ENCODE measurements around the gene VSTM4. TPM values are rescaled to one million over a fixed set of nuclear protein-coding genes. Genes with fewer than 3 reads are reported as not detected.

VSTM4 gene
- total and polyA plus RNA-seq, 2 experiments from 2014 or later = 0.21 to 0.66 TPM

DNA sequence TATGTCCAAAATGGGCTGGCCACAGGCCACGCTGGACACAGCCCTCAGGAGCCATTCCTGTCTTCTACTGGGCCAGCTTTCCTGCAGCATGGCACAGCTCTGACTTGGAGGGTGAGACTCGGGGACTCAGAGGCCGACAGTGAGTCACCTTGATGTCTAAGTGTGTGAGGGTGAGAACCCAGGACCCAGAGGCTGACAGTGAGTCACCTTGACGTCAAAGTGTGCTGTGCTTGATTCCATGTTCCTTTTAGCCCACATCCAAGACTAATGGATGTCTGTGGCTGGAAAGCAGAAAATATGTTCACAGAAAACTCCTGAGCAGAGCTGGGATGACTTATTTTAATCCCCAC, 24.5 kb upstream of the VSTM4 start (continued):
- TF ChIP-seq, protein P1, sequence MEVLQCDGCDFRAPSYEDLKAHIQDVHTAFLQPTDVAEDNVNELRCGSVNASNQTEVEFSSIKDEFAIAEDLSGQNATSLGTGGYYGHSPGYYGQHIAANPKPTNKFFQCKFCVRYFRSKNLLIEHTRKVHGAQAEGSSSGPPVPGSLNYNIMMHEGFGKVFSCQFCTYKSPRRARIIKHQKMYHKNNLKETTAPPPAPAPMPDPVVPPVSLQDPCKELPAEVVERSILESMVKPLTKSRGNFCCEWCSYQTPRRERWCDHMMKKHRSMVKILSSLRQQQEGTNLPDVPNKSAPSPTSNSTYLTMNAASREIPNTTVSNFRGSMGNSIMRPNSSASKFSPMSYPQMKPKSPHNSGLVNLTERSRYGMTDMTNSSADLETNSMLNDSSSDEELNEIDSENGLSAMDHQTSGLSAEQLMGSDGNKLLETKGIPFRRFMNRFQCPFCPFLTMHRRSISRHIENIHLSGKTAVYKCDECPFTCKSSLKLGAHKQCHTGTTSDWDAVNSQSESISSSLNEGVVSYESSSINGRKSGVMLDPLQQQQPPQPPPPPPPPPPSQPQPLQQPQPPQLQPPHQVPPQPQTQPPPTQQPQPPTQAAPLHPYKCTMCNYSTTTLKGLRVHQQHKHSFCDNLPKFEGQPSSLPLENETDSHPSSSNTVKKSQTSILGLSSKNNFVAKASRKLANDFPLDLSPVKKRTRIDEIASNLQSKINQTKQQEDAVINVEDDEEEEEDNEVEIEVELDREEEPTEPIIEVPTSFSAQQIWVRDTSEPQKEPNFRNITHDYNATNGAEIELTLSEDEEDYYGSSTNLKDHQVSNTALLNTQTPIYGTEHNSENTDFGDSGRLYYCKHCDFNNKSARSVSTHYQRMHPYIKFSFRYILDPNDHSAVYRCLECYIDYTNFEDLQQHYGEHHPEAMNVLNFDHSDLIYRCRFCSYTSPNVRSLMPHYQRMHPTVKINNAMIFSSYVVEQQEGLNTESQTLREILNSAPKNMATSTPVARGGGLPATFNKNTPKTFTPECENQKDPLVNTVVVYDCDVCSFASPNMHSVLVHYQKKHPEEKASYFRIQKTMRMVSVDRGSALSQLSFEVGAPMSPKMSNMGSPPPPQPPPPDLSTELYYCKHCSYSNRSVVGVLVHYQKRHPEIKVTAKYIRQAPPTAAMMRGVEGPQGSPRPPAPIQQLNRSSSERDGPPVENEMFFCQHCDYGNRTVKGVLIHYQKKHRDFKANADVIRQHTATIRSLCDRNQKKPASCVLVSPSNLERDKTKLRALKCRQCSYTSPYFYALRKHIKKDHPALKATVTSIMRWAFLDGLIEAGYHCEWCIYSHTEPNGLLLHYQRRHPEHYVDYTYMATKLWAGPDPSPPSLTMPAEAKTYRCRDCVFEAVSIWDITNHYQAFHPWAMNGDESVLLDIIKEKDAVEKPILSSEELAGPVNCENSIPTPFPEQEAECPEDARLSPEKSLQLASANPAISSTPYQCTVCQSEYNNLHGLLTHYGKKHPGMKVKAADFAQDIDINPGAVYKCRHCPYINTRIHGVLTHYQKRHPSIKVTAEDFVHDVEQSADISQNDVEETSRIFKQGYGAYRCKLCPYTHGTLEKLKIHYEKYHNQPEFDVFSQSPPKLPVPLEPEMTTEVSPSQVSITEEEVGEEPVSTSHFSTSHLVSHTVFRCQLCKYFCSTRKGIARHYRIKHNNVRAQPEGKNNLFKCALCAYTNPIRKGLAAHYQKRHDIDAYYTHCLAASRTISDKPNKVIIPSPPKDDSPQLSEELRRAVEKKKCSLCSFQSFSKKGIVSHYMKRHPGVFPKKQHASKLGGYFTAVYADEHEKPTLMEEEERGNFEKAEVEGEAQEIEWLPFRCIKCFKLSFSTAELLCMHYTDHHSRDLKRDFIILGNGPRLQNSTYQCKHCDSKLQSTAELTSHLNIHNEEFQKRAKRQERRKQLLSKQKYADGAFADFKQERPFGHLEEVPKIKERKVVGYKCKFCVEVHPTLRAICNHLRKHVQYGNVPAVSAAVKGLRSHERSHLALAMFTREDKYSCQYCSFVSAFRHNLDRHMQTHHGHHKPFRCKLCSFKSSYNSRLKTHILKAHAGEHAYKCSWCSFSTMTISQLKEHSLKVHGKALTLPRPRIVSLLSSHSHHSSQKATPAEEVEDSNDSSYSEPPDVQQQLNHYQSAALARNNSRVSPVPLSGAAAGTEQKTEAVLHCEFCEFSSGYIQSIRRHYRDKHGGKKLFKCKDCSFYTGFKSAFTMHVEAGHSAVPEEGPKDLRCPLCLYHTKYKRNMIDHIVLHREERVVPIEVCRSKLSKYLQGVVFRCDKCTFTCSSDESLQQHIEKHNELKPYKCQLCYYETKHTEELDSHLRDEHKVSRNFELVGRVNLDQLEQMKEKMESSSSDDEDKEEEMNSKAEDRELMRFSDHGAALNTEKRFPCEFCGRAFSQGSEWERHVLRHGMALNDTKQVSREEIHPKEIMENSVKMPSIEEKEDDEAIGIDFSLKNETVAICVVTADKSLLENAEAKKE (CRISPR knock-in tag; IDR thresholded peaks at IDR 0.05) = no peak
- TF ChIP-seq EZH2phosphoT487 (IDR thresholded peaks at IDR 0.05; ENCODE audit: unreplicated experiment) (no peak), NANOG (IDR thresholded peaks at IDR 0.05; ENCODE audit: borderline replicate concordance) (no peak), ZNF331 (CRISPR knock-in tag; IDR thresholded peaks at IDR 0.05; ENCODE audit: low read depth) (no peak), ZNF114 (CRISPR knock-in tag; IDR thresholded peaks at IDR 0.05) (no peak), CREB1 (CRISPR knock-in tag; IDR thresholded peaks at IDR 0.05; ENCODE audit: low read depth) (no peak), ETS1 (IDR thresholded peaks at IDR 0.05) (no peak), EZH2 (IDR thresholded peaks at IDR 0.05; ENCODE audit: low read depth, unreplicated experiment) (no peak)

Measured in GM23338 (cell line).